Kidney epithelial cell (primary cell): ENCODE data around the gene MARCHF6. TPM values are rescaled to one million over a fixed set of nuclear protein-coding genes. Genes with fewer than 3 reads are reported as not detected.

Experiments used
- DNase-seq: peaks from one replicate; pipeline ENCODE4 v3.0.0-alpha.2; 2010; ENCODE audit warnings: low read depth
- H3K27me3 ChIP-seq: 2 replicates; pipeline ENCODE4 v1.6.0; 2011; ENCODE audit warnings: low read length; ENCODE audit not compliant: control insufficient read depth, insufficient read depth
- H3K36me3 ChIP-seq: 2 replicates; pipeline ENCODE4 v1.5.1; 2011; ENCODE audit warnings: low read length; ENCODE audit not compliant: control insufficient read depth, insufficient read depth
- H3K4me3 ChIP-seq: 2 replicates; pipeline ENCODE4 v1.5.1; 2011; ENCODE audit warnings: low read depth, mild to moderate bottlenecking, control low read depth, low read length
- total RNA-seq: library from RNA; depleted of rRNA; stranded (reverse); fragments of >200 nt; gene quantifications from 2 replicates; pipeline ENCODE4 v1.2.3, GENCODE V29; 2015
- TF ChIP-seq, protein P1 (sequence below): IDR thresholded peaks from 2 replicates; pipeline ENCODE4 v1.5.1; 2011; ENCODE audit warnings: mild to moderate bottlenecking, moderate library complexity, low read length, control low read depth, inconsistent platforms; ENCODE audit not compliant: insufficient read depth, poor library complexity, severe bottlenecking

The MARCHF6 gene
- total RNA-seq, 1 donor from 2014 or later = 47.1 TPM

DNA sequence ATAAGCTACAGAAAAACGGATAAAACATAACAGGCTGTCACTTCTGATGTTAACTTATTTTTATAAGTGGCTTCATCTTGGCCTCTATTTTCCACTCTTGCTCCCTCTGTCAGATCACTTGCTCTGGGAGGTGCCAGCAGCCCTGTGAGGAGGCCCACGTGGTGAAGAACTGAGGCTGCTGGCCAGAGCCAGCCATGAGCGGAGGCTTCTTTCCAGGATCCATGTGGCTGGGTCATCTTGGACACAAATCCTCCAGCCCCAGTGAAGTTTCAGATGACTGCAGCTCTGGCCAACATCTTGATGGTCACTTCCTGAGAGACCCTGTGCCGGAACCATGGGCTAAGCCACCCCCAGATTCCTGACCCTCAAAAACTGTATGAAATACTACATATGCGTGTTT, 38.3 kb upstream of the MARCHF6 start:
- TF ChIP-seq, protein P1, sequence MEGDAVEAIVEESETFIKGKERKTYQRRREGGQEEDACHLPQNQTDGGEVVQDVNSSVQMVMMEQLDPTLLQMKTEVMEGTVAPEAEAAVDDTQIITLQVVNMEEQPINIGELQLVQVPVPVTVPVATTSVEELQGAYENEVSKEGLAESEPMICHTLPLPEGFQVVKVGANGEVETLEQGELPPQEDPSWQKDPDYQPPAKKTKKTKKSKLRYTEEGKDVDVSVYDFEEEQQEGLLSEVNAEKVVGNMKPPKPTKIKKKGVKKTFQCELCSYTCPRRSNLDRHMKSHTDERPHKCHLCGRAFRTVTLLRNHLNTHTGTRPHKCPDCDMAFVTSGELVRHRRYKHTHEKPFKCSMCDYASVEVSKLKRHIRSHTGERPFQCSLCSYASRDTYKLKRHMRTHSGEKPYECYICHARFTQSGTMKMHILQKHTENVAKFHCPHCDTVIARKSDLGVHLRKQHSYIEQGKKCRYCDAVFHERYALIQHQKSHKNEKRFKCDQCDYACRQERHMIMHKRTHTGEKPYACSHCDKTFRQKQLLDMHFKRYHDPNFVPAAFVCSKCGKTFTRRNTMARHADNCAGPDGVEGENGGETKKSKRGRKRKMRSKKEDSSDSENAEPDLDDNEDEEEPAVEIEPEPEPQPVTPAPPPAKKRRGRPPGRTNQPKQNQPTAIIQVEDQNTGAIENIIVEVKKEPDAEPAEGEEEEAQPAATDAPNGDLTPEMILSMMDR = no peak
- Histone ChIP-seq H3K4me3 (no peak overlapping the region), H3K27me3 (no peaks in the 10 kb centered on the region), H3K36me3 (no peaks in the 10 kb centered on the region)
- no peak for DNase-seq

- no peaks in the 10 kb centered on the region for H3K36me3 ChIP-seq
- H3K4me3 ChIP-seq = no peak overlapping the region
- DNase-seq = no peak
- H3K27me3 ChIP-seq = no peaks in the 10 kb centered on the region
- TF ChIP-seq, protein P1 = no peak
Observed at GRCh38 chr5:10315824-10316509, 37.5 kb upstream of the MARCHF6 start.

- H3K27me3 ChIP-seq = no peaks in the 10 kb centered on the region
- DNase-seq = no peak
- TF ChIP-seq, protein P1 = no peak
- no peak overlapping the region for H3K4me3 ChIP-seq
- no peaks in the 10 kb centered on the region for H3K36me3 ChIP-seq
Observed at GRCh38 chr5:10317825-10318682, 35.4 kb upstream of the MARCHF6 start.

- H3K36me3 ChIP-seq = no peaks in the 10 kb centered on the region
- H3K4me3 ChIP-seq = no peak overlapping the region
- TF ChIP-seq, protein P1 = no peak
- DNase-seq = no peak
- H3K27me3 ChIP-seq = no peaks in the 10 kb centered on the region
Observed at GRCh38 chr5:10319202-10319851, 34.2 kb upstream of the MARCHF6 start.

- TF ChIP-seq, protein P1 = no peak
- DNase-seq = no peak
- Histone ChIP-seq H3K27me3 (no peaks in the 10 kb centered on the region), H3K36me3 (no peaks in the 10 kb centered on the region), H3K4me3 (no peak overlapping the region)
Observed at GRCh38 chr5:10320793-10321192, 32.7 kb upstream of the MARCHF6 start.
